Gastrocnemius medialis (tissue), 4 donors: ENCODE data around the gene TGFBR1.

Source experiments
- CTCF ChIP-seq, 5 experiments: fragments of 450-650 bp in 3 of 5; fragments of 200-600 bp in 2 of 5; sonication (generic) in 2 of 5; IDR thresholded peaks in 4 of 5; conservative IDR thresholded peaks in 1 of 5; 1 replicate in 4 of 5; 2 replicates in 1 of 5; pipeline ENCODE4 v1.5.1; 2016 to 2019; ENCODE audit warnings: antibody characterized with exemption in 5 of 5, mild to moderate bottlenecking in 3 of 5, moderate library complexity in 3 of 5
- POLR2A ChIP-seq, 2 donors: fragments of 450-650 bp; IDR thresholded peaks; one replicate each; pipeline ENCODE4 v1.6.1; 2017; ENCODE audit warnings: antibody characterized with exemption in 2 of 2, mild to moderate bottlenecking in 2 of 2, moderate library complexity in 2 of 2

GRCh38 chr9:99113414-99114048, 8.6 kb downstream of the TGFBR1 start:
- TF ChIP-seq CTCF (IDR thresholded peaks at IDR 0.05 in 4 of 5, conservative IDR thresholded peaks at IDR 0.05 in 1 of 5) (no peak), POLR2A (IDR thresholded peaks at IDR 0.05) (no peak)
